CD14-positive monocyte (primary cell): ENCODE data around the gene CKS2. TPM values are rescaled to one million over a fixed set of nuclear protein-coding genes. Genes with fewer than 3 reads are reported as not detected.
"Not testable (repeated sequence)": the region's sequence is repeated elsewhere in the genome, so short reads cannot be mapped to it uniquely, and the experiment has no call there.

Source experiments
- DNase-seq, 3 donors: peaks; one replicate each; pipeline ENCODE4 v3.0.0-alpha.2; 2011 to 2022
- H2AFZ ChIP-seq: 2 replicates; pipeline ENCODE4 v1.6.0; 2012; ENCODE audit warnings: mild to moderate bottlenecking, low read depth, low read length, inconsistent platforms; ENCODE audit not compliant: insufficient read depth, poor library complexity, severe bottlenecking
- H3K27ac ChIP-seq, 2 donors: 1 replicate in 1 of 2; 2 replicates in 1 of 2; pipeline ENCODE4 v1.5.1; 2012 to 2013; ENCODE audit warnings: low read length in 2 of 2, control low read depth in 1 of 2, inconsistent platforms in 1 of 2, low read depth in 1 of 2, mild to moderate bottlenecking in 1 of 2
- H3K27me3 ChIP-seq, 2 donors: one replicate each; pipeline versions ENCODE4 v1.6.0 to v1.6.1; 2011 to 2013; ENCODE audit warnings: low read length in 2 of 2; ENCODE audit not compliant: control insufficient read depth in 2 of 2, insufficient read depth in 2 of 2
- H3K36me3 ChIP-seq, 2 donors: replicated peaks in 1 of 2; 1 replicate in 1 of 2; 2 replicates in 1 of 2; pipeline versions ENCODE4 v1.5.1 to v1.6.1; 2012 to 2013; ENCODE audit warnings: low read length in 2 of 2, control low read depth in 1 of 2, inconsistent platforms in 1 of 2, mild to moderate bottlenecking in 1 of 2; ENCODE audit not compliant: insufficient read depth in 2 of 2, control insufficient read depth in 1 of 2
- H3K4me1 ChIP-seq, 2 donors: 1 replicate in 1 of 2; 2 replicates in 1 of 2; pipeline versions ENCODE4 v1.5.1 to v1.6.1; 2012 to 2013; ENCODE audit warnings: low read length in 2 of 2, control low read depth in 1 of 2, inconsistent platforms in 1 of 2, mild to moderate bottlenecking in 1 of 2, moderate library complexity in 1 of 2; ENCODE audit not compliant: insufficient read depth in 2 of 2, control insufficient read depth in 1 of 2
- H3K4me2 ChIP-seq: replicated peaks from 2 replicates; pipeline ENCODE3; 2012; ENCODE audit warnings: low read length, moderate library complexity, mild to moderate bottlenecking; ENCODE audit not compliant: poor library complexity, severe bottlenecking; ENCODE audit errors: extremely low read depth
- H3K4me3 ChIP-seq, 3 experiments: fragments of 200-600 bp in 1 of 3; sonication (generic) in 1 of 3; replicated peaks in 1 of 3; 1 replicate in 2 of 3; 2 replicates in 1 of 3; pipeline ENCODE4 v1.5.1; 2011 to 2013; ENCODE audit warnings: low read length in 3 of 3, mild to moderate bottlenecking in 3 of 3, control low read depth in 2 of 3, low read depth in 2 of 3, inconsistent platforms in 1 of 3, moderate library complexity in 1 of 3
- H3K79me2 ChIP-seq: 2 replicates; pipeline ENCODE4 v1.6.0; 2012; ENCODE audit warnings: mild to moderate bottlenecking, control low read depth, inconsistent platforms, low read length, moderate library complexity; ENCODE audit not compliant: insufficient read depth
- H3K9ac ChIP-seq: 2 replicates; pipeline ENCODE4 v1.6.0; 2017; ENCODE audit warnings: low read length, mild to moderate bottlenecking; ENCODE audit not compliant: insufficient read depth, poor library complexity, severe bottlenecking
- H3K9me3 ChIP-seq, 2 donors: replicated peaks in 1 of 2; 1 replicate in 1 of 2; 2 replicates in 1 of 2; pipeline versions ENCODE4 v1.5.1 to v1.6.1; 2012 to 2013; ENCODE audit warnings: low read length in 2 of 2, control low read depth in 1 of 2; ENCODE audit not compliant: control insufficient read depth in 1 of 2, insufficient read depth in 1 of 2
- H4K20me1 ChIP-seq: 2 replicates; pipeline ENCODE4 v1.6.0; 2012; ENCODE audit warnings: mild to moderate bottlenecking, low read length, control low read depth, moderate library complexity; ENCODE audit not compliant: insufficient read depth
- H3K27ac Mint-ChIP-seq, 7 donors: one replicate each; pipeline ENCODE4 v1.8.0; 2020; ENCODE audit warnings: mild to moderate bottlenecking in 7 of 7, mixed read lengths in 7 of 7, moderate library complexity in 6 of 7, inconsistent platforms in 2 of 7
- H3K27me3 Mint-ChIP-seq, 3 donors: one replicate each; pipeline ENCODE4 v1.8.0; 2021 to 2022; ENCODE audit warnings: low read depth in 3 of 3, mild to moderate bottlenecking in 3 of 3, mixed read lengths in 3 of 3, moderate library complexity in 3 of 3, inconsistent platforms in 1 of 3
- H3K36me3 Mint-ChIP-seq, 2 donors: one replicate each; pipeline ENCODE4 v1.8.0; 2020; ENCODE audit warnings: mixed read lengths in 2 of 2, inconsistent platforms in 1 of 2, mild to moderate bottlenecking in 1 of 2
- H3K4me1 Mint-ChIP-seq: one replicate; pipeline ENCODE4 v1.8.0; 2020; ENCODE audit warnings: mild to moderate bottlenecking, mixed read lengths
- H3K4me3 Mint-ChIP-seq, 2 donors: one replicate each; pipeline ENCODE4 v1.8.0; 2020; ENCODE audit warnings: mild to moderate bottlenecking in 2 of 2, mixed read lengths in 2 of 2, moderate library complexity in 1 of 2
- H3K9me3 Mint-ChIP-seq, 7 donors: one replicate each; pipeline ENCODE4 v1.8.0; 2020 to 2022; ENCODE audit warnings: mixed read lengths in 7 of 7, mild to moderate bottlenecking in 6 of 7, moderate library complexity in 6 of 7, inconsistent platforms in 2 of 7
- CTCF ChIP-seq: fragments of 200-600 bp; IDR thresholded peaks from one replicate; pipeline ENCODE4 v1.8.0; 2022; ENCODE audit warnings: antibody characterized with exemption, mild to moderate bottlenecking
- WGBS: methylation state at CpG from one replicate; pipeline ENCODE4 v1.1.5; 2013; ENCODE audit warnings: missing lambda C conversion rate; ENCODE audit not compliant: insufficient coverage; 5-methylcytosine and 5-hydroxymethylcytosine counted together
- intact Hi-C, 2 donors: fragments of 100-400 bp; cut with micrococcal nuclease; formaldehyde crosslinking; loops; one replicate each; pipeline versions ENCODE4 v1.15.0 to v1.15.1; 2023
- polyA plus RNA-seq, 3 donors: library from polyadenylated mRNA; depleted of rRNA in 1 of 3; unstranded in 2 of 3; stranded (reverse) in 1 of 3; fragments of 300-500 nt in 2 of 3; fragments of >200 nt in 1 of 3; fragmentation: Illumina TruSeq in 2 of 3; gene quantifications; 1 replicate in 2 of 3; 2 replicates in 1 of 3; pipeline ENCODE4 v1.2.3, GENCODE V29; 2012 to 2021

Gene CKS2
- polyA plus RNA-seq, 3 donors = 12.3 to 142 (median 14.5) TPM

DNA sequence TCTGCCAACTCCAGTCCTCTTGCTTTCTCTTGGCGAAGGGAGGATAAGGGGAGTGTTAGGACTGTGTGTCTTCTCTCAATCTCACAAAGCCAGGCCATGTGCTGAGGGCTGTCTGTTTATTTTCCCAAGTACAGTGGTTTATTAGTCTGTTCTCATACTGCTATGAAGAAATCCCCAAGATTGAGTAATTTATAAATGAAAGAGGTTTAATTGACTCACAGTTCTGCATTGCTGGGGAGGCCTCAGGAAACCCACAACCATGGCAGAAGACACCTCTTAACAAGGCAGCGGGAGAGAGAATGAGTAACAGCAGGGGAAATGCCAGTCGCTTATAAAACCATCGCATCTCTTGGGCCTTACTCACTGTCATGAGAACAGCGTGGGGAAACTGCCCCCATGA, 36.2 kb upstream of the CKS2 start:
- no CpG with 5 or more reads among the region's 5 CpGs for WGBS
- H3K9ac ChIP-seq = no peak overlapping the region
- Mint-ChIP-seq H3K4me1 (peaks cover 2% of the 10 kb centered on the region), H3K36me3 (no peaks in the 10 kb centered on the region), H3K4me3 (no peak overlapping the region), H3K27me3 (peaks cover 1 to 11% (median 7%) of the 10 kb centered on the region in 3 donors), H3K9me3 (peaks cover 19 to 48% (median 43%) of the 10 kb centered on the region in 7 donors), H3K27ac (no peak overlapping the region)
- intact Hi-C loops = loop anchor here (5.0 kb wide), 2 partner anchors 678 to 683 kb away; no protein-coding TSS in a partner anchor
- DNase-seq = peak in 1 of 3 donors; percentile 6
- H3K4me3 ChIP-seq = no peak overlapping the region
- no peaks in the 10 kb centered on the region for H3K4me1 ChIP-seq
- H3K27me3 ChIP-seq = no peaks in the 10 kb centered on the region
- H3K9me3 ChIP-seq = peaks cover 22 to 38% of the 10 kb centered on the region in 2 donors
- TF ChIP-seq CTCF = no peak
- no peak overlapping the region for H3K4me2 ChIP-seq
- H3K27ac ChIP-seq = no peak overlapping the region
- H4K20me1 ChIP-seq = no peaks in the 10 kb centered on the region
- H3K79me2 ChIP-seq = no peaks in the 10 kb centered on the region
- H3K36me3 ChIP-seq = no peaks in the 10 kb centered on the region
- no peak overlapping the region for H2AFZ ChIP-seq

DNA sequence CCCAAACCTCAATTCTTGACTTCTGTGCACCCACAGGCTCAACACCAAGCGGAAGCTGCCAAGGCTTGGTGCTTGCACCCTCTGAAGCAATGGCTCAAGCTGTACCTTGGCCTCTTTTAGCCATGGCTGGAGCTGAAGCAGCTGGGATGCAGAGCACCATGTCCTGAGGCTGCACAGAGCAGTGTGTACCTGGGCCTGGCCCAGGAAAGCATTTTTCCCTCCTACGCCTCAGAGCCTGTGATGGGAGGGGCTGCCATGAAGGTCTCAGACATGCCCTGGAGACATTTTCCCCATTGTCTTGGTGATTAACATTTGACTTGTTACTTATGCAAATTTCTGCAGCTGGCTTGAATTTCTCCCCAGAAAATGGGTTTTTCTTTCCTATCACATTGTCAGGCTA, 35.0 kb upstream of the CKS2 start:
- DNase-seq, H3K4me1 ChIP-seq, H3K27ac Mint-ChIP-seq, H4K20me1 ChIP-seq, H3K36me3 ChIP-seq, H2AFZ ChIP-seq, H3K36me3 Mint-ChIP-seq, H3K27me3 Mint-ChIP-seq, H3K4me3 ChIP-seq, H3K9ac ChIP-seq, H3K27me3 ChIP-seq, H3K4me3 Mint-ChIP-seq, H3K4me2 ChIP-seq, H3K4me1 Mint-ChIP-seq, H3K27ac ChIP-seq, H3K79me2 ChIP-seq: not testable (repeated sequence)
- peaks cover 22 to 38% of the 10 kb centered on the region in 2 donors for H3K9me3 ChIP-seq
- peaks cover 19 to 48% (median 43%) of the 10 kb centered on the region in 7 donors for H3K9me3 Mint-ChIP-seq
- WGBS = 100% methylated on average over 1 of the region's 2 CpGs
- intact Hi-C loops = loop anchor here (5.0 kb wide), 2 partner anchors 679 to 684 kb away; no protein-coding TSS in a partner anchor
